ENCODE results near the gene MT1G.
"Not testable (repeated sequence)": the region's sequence is repeated elsewhere in the genome, so short reads cannot be mapped to it uniquely, and the experiment has no call there.

MT1G gene

GRCh38 chr16:56623637-56624036 is 44.2 kb downstream of the MT1G start:
- Histone ChIP-seq H3F3A (ENCODE audit: insufficient read depth, low read length) (no peaks in the 10 kb centered on the region), H4K20me1 (ENCODE audit: insufficient read depth, low read length) (no peaks in the 10 kb centered on the region), H3K9ac (ENCODE audit: low read length) (no peak overlapping the region), H3K79me2 (ENCODE audit: low read length) (no peaks in the 10 kb centered on the region), H2AFZ (ENCODE audit: low read length) (no peak overlapping the region), H3K27me3 (replicated peaks; ENCODE audit: insufficient read depth, low read length) (peaks cover 40% of the 10 kb centered on the region), H3K27ac (ENCODE audit: low read length) (no peak overlapping the region), H3K9me2 (replicated peaks; ENCODE audit: insufficient read depth, low read length) (no peaks in the 10 kb centered on the region), H3K4me2 (ENCODE audit: low read depth, low read length) (no peak overlapping the region), H3K9me3 (replicated peaks; ENCODE audit: insufficient read depth, low read length) (no peaks in the 10 kb centered on the region), H3K36me3 (replicated peaks; ENCODE audit: insufficient read depth, low read length) (no peaks in the 10 kb centered on the region), H3K4me3 (ENCODE audit: low read length) (no peak overlapping the region), H3K4me1 (ENCODE audit: low read length) (no peaks in the 10 kb centered on the region)
- no peak for DNase-seq
- TF ChIP-seq EZH2 (optimal IDR thresholded peaks at IDR 0.05; ENCODE audit: low read depth, low read length) = no peak
- TF ChIP-seq CTCF (IDR thresholded peaks at IDR 0.05; ENCODE audit: low read length) = no peak
- TF ChIP-seq EZH2phosphoT487 (IDR thresholded peaks at IDR 0.05; ENCODE audit: low read length) = no peak

- not testable (repeated sequence) for H3K79me2 ChIP-seq (ENCODE audit: low read length); H3K27ac ChIP-seq (ENCODE audit: low read length); DNase-seq; H3K9ac ChIP-seq (ENCODE audit: low read length); H2AFZ ChIP-seq (ENCODE audit: low read length); H3K4me2 ChIP-seq (ENCODE audit: low read depth, low read length); H4K20me1 ChIP-seq (ENCODE audit: insufficient read depth, low read length); H3F3A ChIP-seq (ENCODE audit: insufficient read depth, low read length); H3K4me1 ChIP-seq (ENCODE audit: low read length); H3K4me3 ChIP-seq (ENCODE audit: low read length); H3K9me3 ChIP-seq (replicated peaks; ENCODE audit: insufficient read depth, low read length); H3K36me3 ChIP-seq (replicated peaks; ENCODE audit: insufficient read depth, low read length); H3K9me2 ChIP-seq (replicated peaks; ENCODE audit: insufficient read depth, low read length)
- H3K27me3 ChIP-seq (replicated peaks; ENCODE audit: insufficient read depth, low read length) = peaks cover 40% of the 10 kb centered on the region
Measured at GRCh38 chr16:56623184-56623583, 44.7 kb downstream of the MT1G start.

- H3K4me3 ChIP-seq (ENCODE audit: low read length); DNase-seq; H3K4me1 ChIP-seq (ENCODE audit: low read length); H3K4me2 ChIP-seq (ENCODE audit: low read depth, low read length); H3F3A ChIP-seq (ENCODE audit: insufficient read depth, low read length); H4K20me1 ChIP-seq (ENCODE audit: insufficient read depth, low read length); H2AFZ ChIP-seq (ENCODE audit: low read length); H3K9me3 ChIP-seq (replicated peaks; ENCODE audit: insufficient read depth, low read length); H3K9ac ChIP-seq (ENCODE audit: low read length); H3K36me3 ChIP-seq (replicated peaks; ENCODE audit: insufficient read depth, low read length); H3K9me2 ChIP-seq (replicated peaks; ENCODE audit: insufficient read depth, low read length); H3K27ac ChIP-seq (ENCODE audit: low read length); H3K79me2 ChIP-seq (ENCODE audit: low read length): not testable (repeated sequence)
- peaks cover 47% of the 10 kb centered on the region for H3K27me3 ChIP-seq (replicated peaks; ENCODE audit: insufficient read depth, low read length)
Measured at GRCh38 chr16:56621665-56622445, 46.0 kb downstream of the MT1G start.

- H4K20me1 ChIP-seq (ENCODE audit: insufficient read depth, low read length) = no peaks in the 10 kb centered on the region
- no peak overlapping the region for H3K4me3 ChIP-seq (ENCODE audit: low read length)
- H3K79me2 ChIP-seq (ENCODE audit: low read length) = no peaks in the 10 kb centered on the region
- peaks cover 40% of the 10 kb centered on the region for H3K27me3 ChIP-seq (replicated peaks; ENCODE audit: insufficient read depth, low read length)
- no peaks in the 10 kb centered on the region for H3K9me2 ChIP-seq (replicated peaks; ENCODE audit: insufficient read depth, low read length)
- TF ChIP-seq EZH2phosphoT487 (IDR thresholded peaks at IDR 0.05; ENCODE audit: low read length) (no peak), CTCF (IDR thresholded peaks at IDR 0.05; ENCODE audit: low read length) (no peak), EZH2 (optimal IDR thresholded peaks at IDR 0.05; ENCODE audit: low read depth, low read length) (no peak)
- no peaks in the 10 kb centered on the region for H3K36me3 ChIP-seq (replicated peaks; ENCODE audit: insufficient read depth, low read length)
- no peak overlapping the region for H3K4me2 ChIP-seq (ENCODE audit: low read depth, low read length)
- no peak overlapping the region for H3K27ac ChIP-seq (ENCODE audit: low read length)
- no peaks in the 10 kb centered on the region for H3K9me3 ChIP-seq (replicated peaks; ENCODE audit: insufficient read depth, low read length)
- no peaks in the 10 kb centered on the region for H3F3A ChIP-seq (ENCODE audit: insufficient read depth, low read length)
- H2AFZ ChIP-seq (ENCODE audit: low read length) = no peak overlapping the region
- no peak for DNase-seq
- no peak overlapping the region for H3K9ac ChIP-seq (ENCODE audit: low read length)
- no peaks in the 10 kb centered on the region for H3K4me1 ChIP-seq (ENCODE audit: low read length)
Measured at GRCh38 chr16:56620339-56620897, 47.4 kb downstream of the MT1G start.
